Glomerular visceral epithelial cell (primary cell): ENCODE results near the gene MIB2.

Experiments used
- DNase-seq: peaks from one replicate; pipeline ENCODE4 v3.0.0-alpha.2; 2016; ENCODE audit errors: extremely low spot score

Gene MIB2

DNA sequence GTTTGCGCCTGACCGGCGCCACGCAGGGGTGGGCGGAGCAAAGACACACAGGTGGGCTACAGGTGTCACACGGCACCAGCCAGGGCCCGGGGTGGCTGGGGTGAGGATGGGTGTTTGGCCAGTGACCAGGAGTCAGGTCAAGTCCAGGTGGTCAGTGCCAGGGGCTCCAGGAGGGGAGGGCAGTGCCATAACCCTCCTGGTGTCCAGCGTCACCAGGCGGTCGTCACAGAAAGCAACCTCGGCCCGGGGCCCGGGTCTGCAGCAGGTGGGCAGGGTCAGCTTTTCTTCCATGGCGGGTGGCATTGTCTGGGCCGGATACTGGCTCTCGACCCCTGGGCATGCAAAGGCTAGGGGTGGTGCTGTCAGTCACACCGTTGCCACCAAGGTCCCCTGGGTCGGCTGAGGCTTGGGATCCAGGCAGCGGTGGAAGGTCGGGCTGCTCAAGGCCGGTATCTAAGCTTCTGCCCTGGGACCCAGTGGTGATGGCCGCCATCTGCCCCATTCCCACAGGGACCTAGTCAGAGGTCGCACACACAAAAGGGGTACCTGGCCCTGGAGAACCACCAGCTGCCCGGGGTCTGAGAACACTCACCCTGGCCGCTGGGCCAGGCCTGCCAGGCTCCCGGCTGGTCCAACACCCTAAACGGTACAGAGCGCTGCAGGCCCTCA, 17.1 kb upstream of the MIB2 start:
- no peak for DNase-seq

- DNase-seq: no peak
Observed at GRCh38 chr1:1598720-1599029, 16.6 kb upstream of the MIB2 start.

GRCh38 chr1:1599030-1599934, 16.0 kb upstream of the MIB2 start:
- peak; percentile 26 for DNase-seq

DNA sequence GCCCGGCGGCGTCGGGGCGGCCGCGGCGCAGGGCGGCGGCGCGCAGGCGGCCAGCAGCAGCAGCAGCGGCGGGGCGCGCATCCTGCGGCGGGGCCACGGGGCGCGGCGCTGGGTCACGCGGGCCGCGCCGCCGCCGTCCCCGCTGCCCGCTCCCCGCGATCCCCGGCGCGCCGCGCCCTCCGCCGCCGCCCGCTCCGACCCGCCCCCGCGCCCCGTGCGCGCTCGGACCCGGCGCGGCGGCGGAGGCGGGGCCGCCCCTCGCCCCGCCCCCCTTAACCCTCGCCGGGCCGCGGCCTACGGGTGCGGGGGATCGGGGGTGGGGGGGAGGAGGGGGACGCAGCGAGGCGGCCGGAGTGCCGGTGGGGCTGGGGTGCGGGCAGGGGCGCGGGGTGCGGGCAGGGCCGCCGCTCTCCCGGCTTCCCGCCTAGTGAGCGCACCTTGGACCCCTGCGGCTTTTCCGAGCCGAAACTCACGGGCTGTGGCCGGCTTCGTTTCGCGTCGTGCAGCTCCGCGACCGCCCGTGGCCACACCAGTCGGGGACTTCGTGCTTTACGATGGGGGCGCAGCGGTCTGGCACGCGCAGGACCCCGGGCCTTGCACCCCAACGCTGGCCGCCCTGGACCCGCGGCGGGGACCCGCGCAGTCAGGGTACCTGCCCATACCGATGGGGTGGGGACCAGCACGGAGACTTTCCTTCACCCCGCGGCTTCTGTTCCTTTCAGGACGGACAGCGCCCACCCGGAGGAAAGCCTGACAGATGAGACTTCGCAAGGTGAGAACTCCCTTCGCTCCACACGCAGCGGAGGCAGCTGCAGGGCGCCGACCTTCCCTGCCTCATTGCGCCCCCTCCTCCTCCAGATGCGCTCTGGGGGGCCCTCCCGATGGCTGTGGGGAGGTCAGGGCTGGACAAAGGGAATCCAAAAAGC, 15.1 kb upstream of the MIB2 start, which contains the start of gene FNDC10:
Gene FNDC10 (minus strand): TSS at position 201 of the 926 bp plus-strand sequence. CDS start 120 bp downstream, at position 81.
- DNase-seq: no peak

- DNase-seq: no peak
Observed at GRCh38 chr1:1600861-1601563, 14.3 kb upstream of the MIB2 start.

DNA sequence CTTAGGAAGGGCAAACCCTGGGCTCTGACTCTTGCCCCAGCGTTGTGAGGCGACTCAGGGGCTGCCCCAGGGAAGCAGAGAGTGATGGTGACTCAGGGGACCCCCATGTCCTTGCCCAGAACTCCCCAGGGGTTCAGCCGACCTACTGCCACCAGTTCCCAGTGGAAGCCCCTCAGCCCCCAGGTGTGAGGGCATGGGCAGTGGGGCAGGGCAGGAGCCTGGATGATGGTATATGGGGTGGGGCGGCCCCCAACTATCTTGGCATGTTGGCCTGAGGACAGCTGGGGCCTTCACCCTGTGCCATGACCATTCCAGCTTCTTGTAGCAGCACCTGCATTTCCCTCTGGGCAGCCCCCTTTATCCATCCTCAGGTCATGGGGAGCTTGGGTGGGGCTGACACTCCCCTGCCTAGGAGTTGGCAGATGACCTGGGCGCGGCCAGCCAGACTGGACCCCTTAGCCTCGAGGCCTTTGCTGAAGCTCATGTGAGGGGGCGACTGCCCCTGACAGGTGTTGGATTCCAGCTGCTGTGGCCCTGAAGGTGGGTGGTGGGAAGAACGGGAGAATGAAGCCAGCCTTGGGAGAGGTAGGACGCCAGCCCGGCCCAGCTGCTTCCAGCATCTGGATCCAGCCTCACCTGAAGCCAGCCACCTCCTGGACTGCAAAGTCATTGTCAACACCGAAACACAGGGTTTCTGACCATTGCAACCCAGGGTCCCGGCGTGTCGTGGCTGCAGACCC, 13.6 kb upstream of the MIB2 start:
- DNase-seq: no peak

DNA sequence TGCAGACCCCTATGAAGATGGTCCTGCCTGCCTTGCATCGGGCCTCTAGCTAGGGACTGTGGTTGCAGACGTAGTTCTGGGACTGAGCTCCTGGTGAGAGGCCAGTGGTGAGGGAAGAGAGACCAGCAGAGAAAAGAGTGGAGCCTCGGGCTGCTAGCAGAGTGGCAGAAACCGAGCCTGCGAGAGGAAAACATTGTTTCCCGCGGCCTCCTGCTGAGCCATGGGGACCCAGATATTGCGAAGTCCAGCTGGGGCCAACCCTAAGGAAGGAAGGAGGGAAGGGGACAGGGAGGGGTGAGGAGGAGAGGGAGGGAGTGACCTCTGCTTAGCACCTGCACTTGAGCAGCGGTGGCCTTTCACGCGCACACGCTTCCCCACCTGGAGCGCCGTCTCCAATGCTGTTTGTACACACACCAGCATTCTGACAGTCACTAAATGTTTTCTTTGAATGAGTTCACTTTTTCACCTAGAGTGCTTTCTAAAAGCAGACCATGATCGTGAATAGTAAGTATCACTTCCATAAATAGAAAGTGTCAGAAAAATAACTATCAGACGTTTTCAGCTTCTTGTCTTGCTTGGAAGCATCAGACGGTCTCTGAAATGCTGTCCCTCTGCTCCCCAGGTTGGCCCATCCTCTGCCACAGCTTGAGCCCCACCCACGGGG, 12.9 kb upstream of the MIB2 start:
- no peak for DNase-seq

DNA sequence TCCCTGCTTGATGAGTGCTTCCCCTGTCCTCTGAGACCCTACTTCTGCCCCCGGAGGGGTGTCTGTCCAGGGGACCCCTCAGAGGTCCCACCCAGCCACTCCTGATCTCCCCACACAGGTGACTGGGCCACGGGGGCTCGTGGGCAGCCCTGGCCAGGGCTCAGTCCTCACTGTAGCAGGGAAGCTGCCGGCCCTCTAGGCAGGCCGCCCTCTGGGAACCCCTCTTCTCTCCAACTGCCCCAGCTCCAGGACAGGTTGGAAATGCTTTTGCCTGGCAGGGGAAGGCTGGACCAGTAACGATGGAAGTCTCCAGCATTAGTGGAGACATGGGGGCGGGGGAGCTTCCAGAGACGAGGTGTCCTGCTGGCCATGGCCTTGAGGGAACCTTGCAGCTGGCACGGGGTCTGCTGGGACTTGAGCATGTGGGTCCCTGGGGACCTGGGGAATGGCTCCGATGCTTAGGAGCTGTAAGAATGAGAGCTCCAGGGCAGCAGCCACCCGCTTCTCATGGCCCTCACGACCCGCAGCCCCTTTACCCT, 12.3 kb upstream of the MIB2 start:
- DNase-seq: no peak

DNA sequence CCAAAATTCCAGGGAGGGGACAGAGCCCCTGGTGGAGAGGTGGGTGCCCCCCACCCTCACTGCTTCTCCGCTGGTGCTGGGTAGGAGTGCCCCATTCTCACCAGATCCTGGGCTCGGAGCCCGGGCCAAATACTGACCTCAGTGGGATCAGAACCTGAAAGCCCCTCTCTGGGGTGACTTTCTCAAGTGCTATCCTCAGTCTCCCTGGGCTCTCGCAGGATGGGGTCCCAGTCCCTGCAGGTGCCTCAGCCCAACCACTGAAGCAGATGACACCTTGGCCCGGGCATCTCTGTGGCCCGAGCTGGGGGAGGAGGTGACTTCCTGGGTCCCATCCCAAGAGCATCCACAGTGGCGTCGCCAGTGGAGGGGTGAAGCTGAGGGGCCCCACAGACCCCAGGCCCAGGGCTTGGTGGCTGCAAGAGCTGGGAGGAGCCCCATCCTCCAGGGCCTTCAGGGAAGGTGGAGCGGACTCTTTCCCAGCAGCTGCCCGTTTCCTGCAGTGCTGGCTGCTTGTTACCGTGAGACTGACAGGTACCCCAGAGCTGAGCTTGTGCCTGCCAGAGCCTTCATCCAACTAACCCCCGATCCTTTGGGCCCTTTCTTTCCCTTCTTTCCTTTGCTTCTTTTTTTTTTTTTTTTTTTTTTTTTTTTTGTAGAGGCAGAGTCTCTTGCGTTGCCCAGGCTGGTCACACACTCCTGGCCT, 11.5 kb upstream of the MIB2 start:
- DNase-seq: no peak

DNA sequence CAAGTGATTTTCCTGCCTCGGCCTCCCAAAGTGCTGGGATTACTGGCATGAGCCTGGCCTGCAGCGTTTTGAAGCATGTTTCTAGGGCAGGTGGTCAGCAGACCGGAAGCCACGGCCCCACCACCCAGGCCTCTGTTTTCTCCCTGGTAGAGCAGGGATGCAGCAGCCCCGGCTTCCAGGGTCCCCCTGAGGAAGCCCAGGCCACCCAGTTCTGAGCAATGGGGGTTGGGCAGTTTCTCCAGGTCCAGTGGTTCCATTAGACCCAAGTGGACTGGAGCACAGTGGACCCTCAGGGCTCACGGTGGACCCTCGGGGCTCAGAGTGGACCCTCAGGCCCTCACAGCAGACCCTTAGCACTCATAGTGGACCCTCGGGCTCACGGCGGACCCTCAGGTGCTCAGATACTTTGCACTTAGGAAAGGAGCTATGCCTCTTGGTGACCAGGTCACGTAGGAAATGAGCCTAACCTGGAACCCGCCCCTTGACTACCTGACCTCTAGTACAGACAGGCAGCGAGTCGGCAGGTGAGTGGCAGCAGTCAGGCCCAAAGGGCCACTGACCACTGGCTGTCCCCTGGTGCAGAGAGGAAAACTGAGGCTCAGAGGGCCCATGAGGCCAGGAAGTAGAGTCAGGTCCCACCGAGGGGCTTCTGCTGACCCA, 10.8 kb upstream of the MIB2 start:
- DNase-seq: no peak

DNA sequence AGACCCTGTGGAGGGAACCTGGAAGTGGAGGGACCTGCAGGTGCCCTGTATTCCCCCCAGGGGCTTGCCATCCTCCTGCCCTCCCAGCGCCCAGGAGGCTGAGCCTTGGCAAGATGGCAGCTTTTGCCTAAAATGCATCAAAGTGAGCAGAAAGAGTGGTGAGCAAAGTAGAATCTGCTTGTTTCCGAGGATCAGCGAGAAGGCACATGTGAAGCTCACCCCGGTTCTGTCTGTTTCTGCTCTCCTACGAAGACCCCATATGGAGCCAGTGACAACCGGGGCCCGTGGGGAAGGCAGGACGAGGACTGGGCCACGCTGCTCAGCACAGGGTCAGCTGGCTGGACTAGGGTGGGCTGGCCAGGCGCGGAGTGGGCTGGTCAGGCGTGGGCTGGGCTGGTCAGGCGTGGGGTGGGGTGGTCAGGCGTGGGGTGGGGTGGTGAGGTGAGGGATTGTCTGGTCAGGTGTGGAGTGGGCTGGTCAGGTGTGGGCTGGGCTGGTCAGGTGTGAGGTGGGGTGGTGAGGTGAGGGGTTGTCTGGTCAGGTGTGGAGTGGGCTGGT, 10.2 kb upstream of the MIB2 start:
- DNase-seq: no peak

DNA sequence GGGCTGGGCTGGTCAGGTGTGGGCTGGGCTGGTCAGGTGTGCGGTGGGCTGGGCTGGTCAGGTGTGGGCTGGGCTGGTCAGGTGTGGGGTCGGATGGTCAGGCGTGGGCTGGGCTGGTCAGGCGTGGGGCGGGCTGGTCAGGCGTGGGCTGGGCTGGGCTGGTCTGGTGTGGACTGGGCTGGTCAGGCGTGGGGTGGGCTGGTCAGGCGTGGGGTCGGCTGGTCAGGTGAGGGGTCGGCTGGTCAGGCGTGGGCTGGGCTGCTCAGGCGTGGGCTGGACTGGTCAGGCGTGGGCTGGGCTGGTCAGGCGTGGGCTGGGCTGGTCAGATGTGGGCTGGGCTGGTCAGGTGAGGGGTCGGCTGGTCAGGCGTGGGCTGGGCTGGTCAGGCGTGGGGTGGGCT, 9.6 kb upstream of the MIB2 start:
- no peak for DNase-seq

DNA sequence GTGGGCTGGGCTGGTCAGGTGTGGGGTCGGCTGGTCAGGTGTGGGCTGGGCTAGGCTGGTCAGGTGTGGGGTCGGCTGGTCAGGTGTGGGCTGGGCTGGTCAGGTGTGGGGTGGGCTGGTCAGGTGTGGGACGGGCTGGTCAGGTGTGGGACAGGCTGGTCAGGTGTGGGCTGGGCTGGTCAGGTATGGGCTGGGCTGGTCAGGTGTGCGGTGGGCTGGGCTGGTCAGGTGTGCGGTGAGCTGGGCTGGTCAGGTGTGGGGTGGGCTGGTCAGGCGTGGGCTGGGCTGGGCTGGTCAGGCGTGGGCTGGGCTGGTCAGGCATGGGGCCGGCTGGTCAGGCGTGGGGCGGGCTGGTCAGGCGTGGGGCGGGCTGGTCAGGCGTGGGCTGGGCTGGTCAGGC, 9.1 kb upstream of the MIB2 start:
- DNase-seq: no peak

DNA sequence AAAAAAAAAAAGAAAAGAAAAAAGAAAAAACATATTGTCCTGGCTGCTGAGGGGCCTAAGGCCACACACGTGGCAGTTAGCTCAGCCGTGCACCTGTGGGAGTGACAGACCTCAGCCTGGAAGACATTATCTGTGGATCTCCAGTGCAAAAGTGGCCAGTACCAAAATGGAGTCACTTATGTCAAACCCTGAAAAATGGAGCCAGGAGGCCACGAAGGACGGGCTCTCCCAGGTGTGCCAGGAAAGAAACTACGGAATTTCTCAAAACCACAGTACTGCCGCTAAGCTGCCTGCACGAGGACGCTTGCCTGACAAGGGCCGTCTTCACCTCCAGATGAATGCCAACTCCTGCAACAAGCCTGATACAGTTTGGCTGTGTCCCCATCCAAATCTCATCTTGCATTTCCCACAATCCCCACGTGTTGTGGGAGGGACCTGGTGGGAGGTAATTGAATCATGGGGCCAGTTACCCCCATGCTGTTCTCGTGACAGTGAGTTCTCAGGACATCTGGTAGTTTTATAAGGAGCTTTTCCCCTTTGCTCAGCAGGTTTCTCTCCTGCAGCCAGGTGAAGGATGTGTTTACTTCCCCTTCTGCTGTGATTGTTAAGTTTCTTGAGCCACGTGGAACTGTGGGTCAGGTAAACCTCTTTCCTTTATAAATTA, 5.3 kb upstream of the MIB2 start:
- no peak for DNase-seq

DNA sequence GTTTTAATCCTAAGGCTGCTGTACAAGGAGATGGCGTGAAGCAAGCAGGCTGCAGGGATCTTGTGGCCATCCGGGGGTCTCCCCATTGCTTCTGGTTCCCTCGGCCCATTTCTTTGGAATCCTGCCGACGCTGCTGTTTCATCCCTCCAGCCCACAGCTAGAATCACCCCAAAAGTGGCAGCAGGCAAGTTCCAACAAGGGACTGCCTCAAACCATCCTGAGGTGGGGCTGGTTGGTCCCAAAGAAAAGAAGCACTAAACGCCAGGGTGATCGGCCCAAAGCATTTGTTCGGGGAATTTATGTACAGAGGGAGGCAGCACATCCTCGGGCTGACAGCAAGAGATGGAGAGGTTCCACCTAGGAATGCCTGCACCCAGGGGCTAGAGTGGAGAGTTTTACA, 4.5 kb upstream of the MIB2 start:
- DNase-seq: no peak

DNA sequence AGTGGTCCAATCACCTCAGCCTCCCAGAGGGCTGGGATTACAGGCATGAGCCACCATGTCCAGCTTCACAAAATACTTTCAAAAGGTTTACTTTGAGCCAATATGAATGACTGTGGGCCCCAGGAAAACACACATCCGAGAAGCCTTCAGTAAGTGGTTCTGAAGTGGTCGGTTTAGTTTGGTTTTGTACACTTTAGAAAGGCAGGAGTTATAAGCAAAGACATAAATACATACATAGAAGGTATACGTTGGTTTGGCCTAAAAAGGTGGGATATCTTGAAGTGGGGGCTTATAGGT, 3.2 kb upstream of the MIB2 start:
- DNase-seq: no peak

- no peak for DNase-seq
Observed at GRCh38 chr1:1613509-1614082, 1.7 kb upstream of the MIB2 start.
